ENCODE data around the gene UTS2B. TPM values are rescaled to one million over a fixed set of nuclear protein-coding genes. Genes with fewer than 3 reads are reported as not detected.

Gene UTS2B
- polyA plus RNA-seq, 1 experiment, result 0.40 TPM

- TF ChIP-seq, protein P1, sequence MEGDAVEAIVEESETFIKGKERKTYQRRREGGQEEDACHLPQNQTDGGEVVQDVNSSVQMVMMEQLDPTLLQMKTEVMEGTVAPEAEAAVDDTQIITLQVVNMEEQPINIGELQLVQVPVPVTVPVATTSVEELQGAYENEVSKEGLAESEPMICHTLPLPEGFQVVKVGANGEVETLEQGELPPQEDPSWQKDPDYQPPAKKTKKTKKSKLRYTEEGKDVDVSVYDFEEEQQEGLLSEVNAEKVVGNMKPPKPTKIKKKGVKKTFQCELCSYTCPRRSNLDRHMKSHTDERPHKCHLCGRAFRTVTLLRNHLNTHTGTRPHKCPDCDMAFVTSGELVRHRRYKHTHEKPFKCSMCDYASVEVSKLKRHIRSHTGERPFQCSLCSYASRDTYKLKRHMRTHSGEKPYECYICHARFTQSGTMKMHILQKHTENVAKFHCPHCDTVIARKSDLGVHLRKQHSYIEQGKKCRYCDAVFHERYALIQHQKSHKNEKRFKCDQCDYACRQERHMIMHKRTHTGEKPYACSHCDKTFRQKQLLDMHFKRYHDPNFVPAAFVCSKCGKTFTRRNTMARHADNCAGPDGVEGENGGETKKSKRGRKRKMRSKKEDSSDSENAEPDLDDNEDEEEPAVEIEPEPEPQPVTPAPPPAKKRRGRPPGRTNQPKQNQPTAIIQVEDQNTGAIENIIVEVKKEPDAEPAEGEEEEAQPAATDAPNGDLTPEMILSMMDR (IDR thresholded peaks at IDR 0.05; ENCODE audit: insufficient read depth, low read depth, low read length), result peak; percentile 37
- ChIA-PET POLR2A (no interaction called here), CTCF (interaction anchor here (0.6 to 1.2 kb wide), 2 partner anchors 81 to 144 kb away, joined by 3 read pairs; no protein-coding TSS in a partner anchor)
- no peak for DNase-seq (ENCODE audit: low read depth)
- Histone ChIP-seq H3K27me3 (ENCODE audit: control insufficient read depth, insufficient read depth, low read length) (no peaks in the 10 kb centered on the region), H3K36me3 (ENCODE audit: control insufficient read depth, insufficient read depth, low read length) (no peaks in the 10 kb centered on the region), H3K4me3 (ENCODE audit: low read depth, low read length) (no peak overlapping the region)
Observed at GRCh38 chr3:191244242-191244867, 86.0 kb downstream of the UTS2B start.

- ChIA-PET CTCF (no interaction called here), POLR2A (interaction anchor here (0.6 kb wide), 1 partner anchor 1344 kb away, joined by 3 read pairs; no protein-coding TSS in a partner anchor)
- TF ChIP-seq, protein P1 (IDR thresholded peaks at IDR 0.05; ENCODE audit: insufficient read depth, low read depth, low read length), result no peak
- no peaks in the 10 kb centered on the region for H3K27me3 ChIP-seq (ENCODE audit: control insufficient read depth, insufficient read depth, low read length)
- DNase-seq (ENCODE audit: low read depth), result no peak
- no peak overlapping the region for H3K4me3 ChIP-seq (ENCODE audit: low read depth, low read length)
- no peaks in the 10 kb centered on the region for H3K36me3 ChIP-seq (ENCODE audit: control insufficient read depth, insufficient read depth, low read length)
Observed at GRCh38 chr3:191240486-191240885, 89.8 kb downstream of the UTS2B start.

DNA sequence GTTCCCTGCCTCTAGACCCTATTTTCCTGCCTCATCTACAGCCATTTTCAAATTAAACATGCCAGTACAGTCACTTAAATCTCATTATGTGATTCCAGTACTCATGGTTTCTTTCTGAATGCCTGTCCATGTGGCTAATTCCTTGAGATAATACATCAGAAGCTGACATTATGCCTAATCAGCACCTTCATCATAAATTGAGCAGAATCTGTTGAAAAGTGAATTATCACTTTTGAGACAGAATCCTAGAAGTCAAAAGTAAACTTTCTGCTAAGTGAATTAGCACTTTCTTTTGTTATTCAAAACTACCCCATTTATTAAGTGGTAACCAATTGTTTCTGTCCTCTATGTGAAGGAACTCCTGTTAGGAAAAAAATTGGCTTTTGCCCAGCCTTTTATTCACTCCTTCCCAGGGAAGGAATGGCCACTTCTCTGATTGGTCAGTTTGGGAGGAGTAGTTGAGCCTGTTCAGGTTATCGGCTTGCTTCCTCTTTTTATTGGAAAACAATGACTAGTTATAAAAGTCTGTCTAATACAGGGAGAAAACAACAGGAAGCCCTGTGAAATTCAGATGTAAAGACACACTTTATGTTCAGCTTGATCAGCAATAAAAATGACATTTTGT, 90.8 kb downstream of the UTS2B start:
- Histone ChIP-seq H3K4me3 (ENCODE audit: low read depth, low read length) (no peak overlapping the region), H3K36me3 (ENCODE audit: control insufficient read depth, insufficient read depth, low read length) (no peaks in the 10 kb centered on the region), H3K27me3 (ENCODE audit: control insufficient read depth, insufficient read depth, low read length) (no peaks in the 10 kb centered on the region)
- TF ChIP-seq, protein P1 (IDR thresholded peaks at IDR 0.05; ENCODE audit: insufficient read depth, low read depth, low read length), result no peak
- ChIA-PET CTCF (no interaction called here), POLR2A (no interaction called here)
- DNase-seq (ENCODE audit: low read depth), result no peak

DNA sequence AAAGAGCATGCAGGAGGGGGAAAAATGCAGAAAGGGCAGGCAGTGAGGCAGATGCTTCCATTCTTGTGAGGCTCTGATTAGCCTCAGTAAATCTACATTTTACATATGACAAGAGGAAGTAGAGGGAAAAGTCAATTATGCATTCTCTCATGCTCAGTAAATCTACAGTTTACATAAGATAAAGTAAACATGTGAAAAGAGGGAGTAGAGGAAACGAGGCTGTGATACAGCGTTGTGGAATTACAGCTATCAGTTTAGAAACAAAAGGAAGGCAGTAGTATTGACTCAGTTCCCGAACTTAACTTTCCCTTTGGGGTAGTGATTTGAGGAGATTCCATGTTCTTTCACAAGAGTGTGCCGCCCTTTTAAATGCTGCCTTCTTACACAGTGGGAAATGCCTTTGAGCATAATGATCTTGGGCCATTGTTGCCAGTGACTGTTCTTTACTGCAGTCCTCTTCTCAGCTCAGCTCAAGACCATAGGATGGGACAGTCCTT, 92.0 kb downstream of the UTS2B start:
- CTCF ChIA-PET, result interaction anchor here (1.0 kb wide), 1 partner anchor 11 kb away, joined by 3 read pairs; no protein-coding TSS in a partner anchor
- no peaks in the 10 kb centered on the region for H3K27me3 ChIP-seq (ENCODE audit: control insufficient read depth, insufficient read depth, low read length)
- no peak overlapping the region for H3K4me3 ChIP-seq (ENCODE audit: low read depth, low read length)
- POLR2A ChIA-PET, result no interaction called here
- TF ChIP-seq, protein P1 (IDR thresholded peaks at IDR 0.05; ENCODE audit: insufficient read depth, low read depth, low read length), result no peak
- no peaks in the 10 kb centered on the region for H3K36me3 ChIP-seq (ENCODE audit: control insufficient read depth, insufficient read depth, low read length)
- DNase-seq (ENCODE audit: low read depth), result no peak

- ChIA-PET CTCF (no interaction called here), POLR2A (no interaction called here)
- TF ChIP-seq, protein P1 (IDR thresholded peaks at IDR 0.05; ENCODE audit: insufficient read depth, low read depth, low read length), result no peak
- Histone ChIP-seq H3K4me3 (ENCODE audit: low read depth, low read length) (no peak overlapping the region), H3K27me3 (ENCODE audit: control insufficient read depth, insufficient read depth, low read length) (no peaks in the 10 kb centered on the region), H3K36me3 (ENCODE audit: control insufficient read depth, insufficient read depth, low read length) (no peaks in the 10 kb centered on the region)
- no peak for DNase-seq (ENCODE audit: low read depth)
Observed at GRCh38 chr3:191237047-191237882, 93.1 kb downstream of the UTS2B start.
